Brain microvascular endothelial cell (primary cell): ENCODE results near the gene CST9.

Experiments used
- DNase-seq: peaks from one replicate; pipeline ENCODE4 v3.0.0-alpha.2; 2020
- H3K27ac ChIP-seq: fragments of 250-450 bp; sonication (Bioruptor Pico); 2 replicates; pipeline ENCODE4 v1.5.1; 2020; ENCODE audit warnings: mild to moderate bottlenecking, moderate library complexity
- H3K27me3 ChIP-seq: fragments of 250-450 bp; sonication (Bioruptor Pico); replicated peaks from 2 replicates; pipeline ENCODE4 v1.5.1; 2020; ENCODE audit warnings: mild to moderate bottlenecking
- H3K36me3 ChIP-seq: fragments of 250-450 bp; sonication (Bioruptor Pico); replicated peaks from 2 replicates; pipeline ENCODE4 v1.5.1; 2020; ENCODE audit warnings: mild to moderate bottlenecking
- H3K4me3 ChIP-seq: 2 replicates; pipeline ENCODE4 v1.5.1; 2011; ENCODE audit warnings: low read depth, mild to moderate bottlenecking, control low read depth, low read length, moderate library complexity
- CTCF ChIP-seq: IDR thresholded peaks from 2 replicates; pipeline ENCODE4 v1.5.1; 2011; ENCODE audit warnings: low read depth, mild to moderate bottlenecking, moderate library complexity, low read length, control low read depth, inconsistent platforms; ENCODE audit errors: missing control alignments
- in situ Hi-C: cut with HindIII; loops from 2 replicates; pipeline ENCODE4 v1.10.0; 2017; ENCODE audit warnings: low sequenced_read_pairs, low pct_ligation_motif_present

Gene CST9

GRCh38 chr20:23596579-23597250 lies 9.0 kb downstream of the CST9 start:
- in situ Hi-C loops, result no loop called here
- no peak for TF ChIP-seq CTCF
- peak; percentile 11 for DNase-seq

GRCh38 chr20:23595941-23596340 lies 9.8 kb downstream of the CST9 start:
- TF ChIP-seq CTCF, result no peak
- Histone ChIP-seq H3K27ac (no peak overlapping the region), H3K27me3 (no peaks in the 10 kb centered on the region), H3K4me3 (no peak overlapping the region), H3K36me3 (no peaks in the 10 kb centered on the region)
- in situ Hi-C loops, result no loop called here
- no peak for DNase-seq

More at GRCh38 chr20:23596579-23597250, 9.0 kb downstream of the CST9 start:
- no peaks in the 10 kb centered on the region for H3K36me3 ChIP-seq
- no peak overlapping the region for H3K4me3 ChIP-seq
- no peak overlapping the region for H3K27ac ChIP-seq
- no peaks in the 10 kb centered on the region for H3K27me3 ChIP-seq

DNA sequence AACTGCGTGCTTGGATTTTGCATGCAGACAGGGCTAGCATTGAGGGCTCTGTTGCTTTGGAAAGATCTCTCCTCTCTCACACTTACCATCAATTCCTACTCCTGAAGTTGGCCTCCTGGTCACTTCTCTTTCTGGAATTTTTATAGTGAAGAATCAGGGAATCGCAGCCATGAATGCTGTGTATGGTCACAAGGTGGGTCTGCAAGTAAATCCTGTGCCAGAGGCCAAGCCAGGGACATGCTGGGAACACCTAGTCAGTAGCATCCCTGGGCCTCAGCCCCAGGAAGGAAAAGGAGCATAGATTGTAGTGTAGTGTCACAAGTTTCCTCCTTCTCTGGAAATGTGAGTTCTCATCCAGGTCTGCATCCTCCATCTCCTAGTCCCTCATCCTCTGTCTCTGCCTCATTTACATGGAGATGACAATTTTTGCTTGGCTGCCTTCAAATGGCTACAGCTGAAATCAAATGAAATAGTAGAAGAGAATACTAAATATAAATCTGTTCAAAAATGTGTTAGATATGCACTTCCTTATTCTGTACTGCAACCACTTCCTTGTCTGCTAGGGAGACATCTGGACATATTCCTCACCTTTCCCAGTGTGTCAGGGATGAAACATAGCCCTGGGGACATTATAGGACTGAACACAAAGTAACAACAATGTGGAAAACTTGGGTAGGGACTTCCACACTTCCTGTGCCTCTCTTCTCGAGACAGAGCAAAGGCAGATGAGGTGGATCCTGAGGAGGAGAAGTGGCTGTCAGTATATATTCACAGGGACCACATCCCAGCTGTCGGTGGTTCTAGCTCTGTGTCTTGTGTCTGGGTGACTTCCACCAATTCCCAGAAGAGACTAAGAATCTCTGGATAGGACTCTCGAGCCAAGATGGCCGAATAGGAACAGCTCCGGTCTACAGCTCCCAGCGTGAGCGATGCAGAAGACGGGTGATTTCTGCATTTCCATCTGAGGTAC lies 17.0 kb downstream of the CST9 start:
- in situ Hi-C loops, result no loop called here
- TF ChIP-seq CTCF, result no peak
- DNase-seq, result no peak
- Histone ChIP-seq H3K27me3 (no peaks in the 10 kb centered on the region), H3K27ac (no peak overlapping the region), H3K4me3 (no peak overlapping the region), H3K36me3 (no peaks in the 10 kb centered on the region)

- no peak for TF ChIP-seq CTCF
- in situ Hi-C loops, result no loop called here
- no peak overlapping the region for H3K4me3 ChIP-seq
- H3K36me3 ChIP-seq, result no peaks in the 10 kb centered on the region
- no peak overlapping the region for H3K27ac ChIP-seq
- no peak for DNase-seq
- no peaks in the 10 kb centered on the region for H3K27me3 ChIP-seq
Observed at GRCh38 chr20:23587631-23588030, 18.1 kb downstream of the CST9 start.

GRCh38 chr20:23586735-23587525 lies 18.8 kb downstream of the CST9 start:
- DNase-seq, result no peak
- Histone ChIP-seq H3K27ac (no peak overlapping the region), H3K36me3 (no peaks in the 10 kb centered on the region), H3K4me3 (no peak overlapping the region), H3K27me3 (no peaks in the 10 kb centered on the region)
- in situ Hi-C loops, result no loop called here
- no peak for TF ChIP-seq CTCF
